ENCODE results near the gene CANT1. TPM values are rescaled to one million over a fixed set of nuclear protein-coding genes. Genes with fewer than 3 reads are reported as not detected.

The CANT1 gene
- total and polyA plus RNA-seq, 9 of the 15 experiments (the other 6 are each of a cell fraction or from before 2014, with no cell fraction given) = 2.7 to 66.4 (median 22.5) TPM

- TF ChIP-seq TEAD1 (CRISPR knock-in tag; IDR thresholded peaks at IDR 0.05) = peak in 1 of 2 experiments; percentile 88; a peak in 2 of 4 replicates
- peak; percentile 43; the same call in 1 of the 2 replicates for TF ChIP-seq ATF7 (IDR thresholded peaks at IDR 0.05)
- no peak for TF ChIP-seq SIN3B (IDR thresholded peaks at IDR 0.05; ENCODE audit: low read depth)
- TF ChIP-seq POLR2A (conservative IDR thresholded peaks at IDR 0.05) = no peak
- TF ChIP-seq MNT (conservative IDR thresholded peaks at IDR 0.05) = no peak
- TF ChIP-seq NCOA2 (IDR thresholded peaks at IDR 0.05; ENCODE audit: partially characterized antibody in 2 of 2) = peak in 1 of 2 experiments; percentile 99
- TF ChIP-seq ZNF507 (tag; conservative IDR thresholded peaks at IDR 0.05) = no peak
- TF ChIP-seq ZNF212 (CRISPR knock-in tag; IDR thresholded peaks at IDR 0.05) = no peak
- peak; percentile 78 for TF ChIP-seq RNF2 (IDR thresholded peaks at IDR 0.05)
- TF ChIP-seq ZNF280B (CRISPR knock-in tag; IDR thresholded peaks at IDR 0.05) = no peak
- TF ChIP-seq RAD51 (IDR thresholded peaks at IDR 0.05; ENCODE audit: borderline replicate concordance, low read depth) = no peak
- peak in 1 of 2 experiments; percentile 36; a peak in 1 of 3 replicates for TF ChIP-seq CBX3 (IDR thresholded peaks at IDR 0.05; ENCODE audit: borderline replicate concordance in 1 of 2, low read length in 2 of 2)
- 0 out of 2 replicates have a peak, but pooled peaks have one; percentile 13 for TF ChIP-seq MAX (CRISPR knock-in tag; IDR thresholded peaks at IDR 0.05)
- TF ChIP-seq CEBPG (CRISPR knock-in tag; IDR thresholded peaks at IDR 0.05) = peak; percentile 85
- peak in 1 of 2 experiments; percentile 59; a peak in 1 of 4 replicates for TF ChIP-seq CEBPG (tag; conservative IDR thresholded peaks at IDR 0.05 in 1 of 2, IDR thresholded peaks at IDR 0.05 in 1 of 2)
- no peak for TF ChIP-seq ZNF197 (CRISPR knock-in tag; IDR thresholded peaks at IDR 0.05; ENCODE audit: low read depth)
- no peak for TF ChIP-seq NFRKB (IDR thresholded peaks at IDR 0.05; ENCODE audit: low read depth)
- TF ChIP-seq HNRNPL (IDR thresholded peaks at IDR 0.05; ENCODE audit: low read depth, low read length) = no peak
- peak; percentile 95 for TF ChIP-seq EHMT2 (IDR thresholded peaks at IDR 0.05)
- no peak for TF ChIP-seq ZFX (CRISPR knock-in tag; IDR thresholded peaks at IDR 0.05)
- TF ChIP-seq ZBTB7A (IDR thresholded peaks at IDR 0.05; ENCODE audit: borderline replicate concordance, control insufficient read depth, low read depth, low read length) = no peak
- 0 out of 2 replicates have a peak, but pooled peaks have one; percentile 15 for TF ChIP-seq TFAP4 (CRISPR knock-in tag; IDR thresholded peaks at IDR 0.05; ENCODE audit: borderline replicate concordance)
- TF ChIP-seq TCF3 (CRISPR knock-in tag; IDR thresholded peaks at IDR 0.05) = 0 out of 2 replicates have a peak, but pooled peaks have one; percentile 14
- peak; percentile 78 for TF ChIP-seq SP1 (CRISPR knock-in tag; IDR thresholded peaks at IDR 0.05)
These were observed 34.7 kb downstream of the CANT1 start (continued) for GRCh38 chr17:78974635-78975591.
